A673 (cell line): ENCODE results near the gene SCPEP1. TPM values are rescaled to one million over a fixed set of nuclear protein-coding genes. Genes with fewer than 3 reads are reported as not detected.

Experiments
- BruUV-seq: library from RNA; stranded (reverse); fragments of 400-500 nt; replicated peaks from 2 replicates; lab custom pipeline; 2021; lab: Mats Ljungman, UMichigan
- CTCF ChIA-PET: fragments of 300-600 bp; sonication (Branson Sonifier 250); formaldehyde crosslinking; loops from one replicate; lab custom pipeline; 2022; ENCODE audit warnings: antibody characterized with exemption; lab: Charles Lee
- POLR2A ChIA-PET: fragments of 300-600 bp; sonication (Branson Sonifier 250); formaldehyde crosslinking; loops from one replicate; lab custom pipeline; 2022; ENCODE audit warnings: antibody characterized with exemption; ENCODE audit not compliant: low non-redundant PET; lab: Charles Lee
- DNase-seq: peaks from one replicate; pipeline ENCODE4 v3.0.0-alpha.2; 2015; ENCODE audit warnings: low spot score
- H3K27ac ChIP-seq: fragments of 200-600 bp; sonication (generic); 2 replicates; pipeline ENCODE4 v1.5.1; 2016; ENCODE audit warnings: mixed run types, low read depth, mild to moderate bottlenecking, mixed read lengths, antibody characterized with exemption, low read length; ENCODE audit not compliant: poor library complexity, severe bottlenecking
- H3K27me3 ChIP-seq: fragments of 200-600 bp; sonication (generic); replicated peaks from 2 replicates; pipeline ENCODE4 v1.6.1; 2017; ENCODE audit warnings: mixed run types, low read depth, mild to moderate bottlenecking, mixed read lengths, antibody characterized with exemption, low read length; ENCODE audit not compliant: insufficient read depth, poor library complexity
- H3K36me3 ChIP-seq: fragments of 200-600 bp; sonication (generic); 2 replicates; pipeline ENCODE4 v1.6.1; 2016; ENCODE audit warnings: mixed run types, mild to moderate bottlenecking, mixed read lengths, antibody characterized with exemption, low read length; ENCODE audit not compliant: insufficient read depth, poor library complexity, severe bottlenecking
- H3K4me1 ChIP-seq: fragments of 200-600 bp; sonication (generic); 2 replicates; pipeline ENCODE4 v1.6.1; 2017; ENCODE audit warnings: mixed run types, mild to moderate bottlenecking, mixed read lengths, antibody characterized with exemption, low read length; ENCODE audit not compliant: insufficient read depth, poor library complexity, severe bottlenecking
- H3K4me3 ChIP-seq: fragments of 200-600 bp; sonication (generic); 2 replicates; pipeline ENCODE4 v1.5.1; 2016; ENCODE audit warnings: low read depth, mixed run types, mild to moderate bottlenecking, mixed read lengths, low read length; ENCODE audit not compliant: poor library complexity, severe bottlenecking
- H3K9me3 ChIP-seq: fragments of 200-600 bp; sonication (generic); 2 replicates; pipeline ENCODE4 v1.6.1; 2016; ENCODE audit warnings: mixed run types, low read depth, mild to moderate bottlenecking, mixed read lengths, antibody characterized with exemption, low read length; ENCODE audit not compliant: poor library complexity, severe bottlenecking
- EZH2 ChIP-seq: fragments of 200-600 bp; sonication (generic); IDR thresholded peaks from 2 replicates; pipeline ENCODE4 v1.6.1; 2017; ENCODE audit warnings: borderline replicate concordance, low read depth, mild to moderate bottlenecking, mixed read lengths, antibody characterized with exemption, low read length; ENCODE audit not compliant: poor library complexity, severe bottlenecking
- intact Hi-C: fragments of 100-400 bp; cut with micrococcal nuclease; formaldehyde crosslinking; loops from one replicate; pipeline ENCODE4 v1.10.0; 2022; ENCODE audit not compliant: unreplicated experiment
- total RNA-seq: library from RNA; stranded (reverse); gene quantifications from 2 replicates; pipeline ENCODE4 v1.2.3, GENCODE V29; 2021
- TF ChIP-seq, protein P1 (sequence below): fragments of 300-800, 200-600 bp; sonication (generic); conservative IDR thresholded peaks from 2 replicates; pipeline ENCODE4 v1.5.1; 2017; ENCODE audit warnings: low read depth, mild to moderate bottlenecking, antibody characterized with exemption, low read length, moderate library complexity, mixed read lengths

SCPEP1 gene
- total RNA-seq, 1 experiment from 2014 or later, result 31.8 TPM

DNA sequence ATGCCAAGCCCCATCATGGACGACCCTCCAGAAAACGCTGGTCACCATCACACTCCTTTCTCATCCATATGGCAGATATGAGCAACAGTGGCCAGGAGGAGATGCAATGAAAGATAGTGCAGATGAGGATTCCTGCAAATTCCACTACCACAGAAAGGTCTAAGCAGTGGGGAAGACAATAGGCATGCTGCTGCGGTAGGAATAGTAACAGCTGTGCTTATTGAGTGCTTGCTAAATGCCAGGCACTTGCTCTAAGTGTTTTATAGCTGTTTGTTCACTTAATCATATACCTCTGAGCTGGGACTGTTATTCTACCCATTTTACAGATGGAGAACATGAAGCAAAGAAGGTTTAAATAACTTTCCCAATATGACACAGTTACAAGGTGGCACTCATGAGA is 60.6 kb downstream of the SCPEP1 start:
- no peak overlapping the region for H3K27ac ChIP-seq
- TF ChIP-seq, protein P1, sequence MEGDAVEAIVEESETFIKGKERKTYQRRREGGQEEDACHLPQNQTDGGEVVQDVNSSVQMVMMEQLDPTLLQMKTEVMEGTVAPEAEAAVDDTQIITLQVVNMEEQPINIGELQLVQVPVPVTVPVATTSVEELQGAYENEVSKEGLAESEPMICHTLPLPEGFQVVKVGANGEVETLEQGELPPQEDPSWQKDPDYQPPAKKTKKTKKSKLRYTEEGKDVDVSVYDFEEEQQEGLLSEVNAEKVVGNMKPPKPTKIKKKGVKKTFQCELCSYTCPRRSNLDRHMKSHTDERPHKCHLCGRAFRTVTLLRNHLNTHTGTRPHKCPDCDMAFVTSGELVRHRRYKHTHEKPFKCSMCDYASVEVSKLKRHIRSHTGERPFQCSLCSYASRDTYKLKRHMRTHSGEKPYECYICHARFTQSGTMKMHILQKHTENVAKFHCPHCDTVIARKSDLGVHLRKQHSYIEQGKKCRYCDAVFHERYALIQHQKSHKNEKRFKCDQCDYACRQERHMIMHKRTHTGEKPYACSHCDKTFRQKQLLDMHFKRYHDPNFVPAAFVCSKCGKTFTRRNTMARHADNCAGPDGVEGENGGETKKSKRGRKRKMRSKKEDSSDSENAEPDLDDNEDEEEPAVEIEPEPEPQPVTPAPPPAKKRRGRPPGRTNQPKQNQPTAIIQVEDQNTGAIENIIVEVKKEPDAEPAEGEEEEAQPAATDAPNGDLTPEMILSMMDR, result no peak
- no peak for TF ChIP-seq EZH2
- no peak for DNase-seq
- no peaks in the 10 kb centered on the region for H3K9me3 ChIP-seq
- BruUV-seq, result no TSS peak
- H3K36me3 ChIP-seq, result no peaks in the 10 kb centered on the region
- intact Hi-C loops, result no loop called here
- H3K27me3 ChIP-seq, result peaks cover 30% of the 10 kb centered on the region
- ChIA-PET POLR2A (no interaction called here), CTCF (no interaction called here)
- H3K4me1 ChIP-seq, result no peaks in the 10 kb centered on the region
- no peak overlapping the region for H3K4me3 ChIP-seq

- no peak for DNase-seq
- no peak overlapping the region for H3K27ac ChIP-seq
- H3K4me1 ChIP-seq, result no peaks in the 10 kb centered on the region
- POLR2A ChIA-PET, result no interaction called here
- no peak overlapping the region for H3K4me3 ChIP-seq
- peaks cover 36% of the 10 kb centered on the region for H3K27me3 ChIP-seq
- no TSS peak for BruUV-seq
- intact Hi-C loops, result no loop called here
- H3K36me3 ChIP-seq, result no peaks in the 10 kb centered on the region
- no peak for TF ChIP-seq EZH2
- TF ChIP-seq, protein P1, result no peak
- CTCF ChIA-PET, result no interaction called here
- no peaks in the 10 kb centered on the region for H3K9me3 ChIP-seq
Observed at GRCh38 chr17:57040571-57040970, 62.6 kb downstream of the SCPEP1 start.

DNA sequence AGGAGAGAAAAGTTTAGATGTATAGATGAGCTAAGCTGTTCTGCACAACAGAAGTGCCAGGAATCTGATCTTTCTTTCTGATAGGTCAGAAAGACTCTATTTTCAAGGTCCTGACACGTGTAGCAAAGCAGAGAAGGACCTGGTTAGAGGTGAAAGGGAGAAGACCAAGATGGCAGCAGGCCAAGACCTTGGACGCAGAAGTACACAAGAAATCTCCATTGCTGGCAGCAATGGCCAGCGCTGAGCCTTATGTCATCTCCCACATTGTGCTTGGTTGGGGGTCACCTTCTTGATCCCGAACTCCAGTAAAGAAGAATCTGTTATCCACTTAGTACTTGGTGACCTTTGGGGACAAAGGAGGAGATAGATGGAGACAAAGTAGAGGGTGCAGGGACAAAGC is 65.3 kb downstream of the SCPEP1 start:
- Histone ChIP-seq H3K9me3 (no peaks in the 10 kb centered on the region), H3K4me1 (no peaks in the 10 kb centered on the region), H3K4me3 (no peak overlapping the region), H3K27me3 (peaks cover 20% of the 10 kb centered on the region), H3K27ac (no peak overlapping the region), H3K36me3 (no peaks in the 10 kb centered on the region)
- TF ChIP-seq EZH2, result no peak
- TF ChIP-seq, protein P1, result no peak
- intact Hi-C loops, result no loop called here
- ChIA-PET POLR2A (no interaction called here), CTCF (no interaction called here)
- no TSS peak for BruUV-seq
- DNase-seq, result no peak
